Calu3 (cell line): ENCODE results near the gene YBX1. TPM values are rescaled to one million over a fixed set of nuclear protein-coding genes. Genes with fewer than 3 reads are reported as not detected.

Source experiments
- BruUV-seq: library from RNA; stranded (reverse); fragments of 400-500 nt; replicated peaks from 2 replicates; lab custom pipeline; 2021; lab: Mats Ljungman, UMichigan
- CTCF ChIA-PET: fragments of 300-600 bp; sonication (Branson Sonifier 250); formaldehyde crosslinking; loops from one replicate; lab custom pipeline; 2022; ENCODE audit warnings: antibody characterized with exemption; lab: Charles Lee
- DNase-seq: peaks from one replicate; pipeline ENCODE4 v3.0.0; 2022
- H3K27ac Mint-ChIP-seq: one replicate; pipeline ENCODE4 v1.8.0; 2022; ENCODE audit warnings: mixed read lengths; ENCODE audit not compliant: unreplicated experiment
- H3K27me3 Mint-ChIP-seq: one replicate; pipeline ENCODE4 v1.8.0; 2022; ENCODE audit warnings: mixed read lengths; ENCODE audit not compliant: unreplicated experiment
- H3K36me3 Mint-ChIP-seq: one replicate; pipeline ENCODE4 v1.8.0; 2022; ENCODE audit warnings: mild to moderate bottlenecking, moderate library complexity, mixed read lengths; ENCODE audit not compliant: insufficient read depth, unreplicated experiment
- H3K4me1 Mint-ChIP-seq: one replicate; pipeline ENCODE4 v1.8.0; 2022; ENCODE audit warnings: mild to moderate bottlenecking, low read depth, mixed read lengths; ENCODE audit not compliant: unreplicated experiment
- H3K4me3 Mint-ChIP-seq: one replicate; pipeline ENCODE4 v1.8.0; 2022; ENCODE audit warnings: mild to moderate bottlenecking, low read depth, moderate library complexity, mixed read lengths; ENCODE audit not compliant: unreplicated experiment
- H3K9me3 Mint-ChIP-seq: one replicate; pipeline ENCODE4 v1.8.0; 2022; ENCODE audit warnings: low read depth, mixed read lengths; ENCODE audit not compliant: unreplicated experiment
- intact Hi-C: fragments of 100-400 bp; cut with micrococcal nuclease; formaldehyde crosslinking; loops from one replicate; pipeline ENCODE4 v1.10.0; 2022; ENCODE audit not compliant: unreplicated experiment
- total RNA-seq: library from RNA; stranded (reverse); gene quantifications from 2 replicates; pipeline ENCODE4 v1.2.3, GENCODE V29; 2022
- TF ChIP-seq, protein P1 (sequence below): fragments of 200-600 bp; IDR thresholded peaks from one replicate; pipeline ENCODE4 v1.8.0; 2022; ENCODE audit warnings: antibody characterized with exemption; ENCODE audit not compliant: unreplicated experiment

The YBX1 gene
- total RNA-seq, 1 experiment from 2014 or later = 937 TPM

DNA sequence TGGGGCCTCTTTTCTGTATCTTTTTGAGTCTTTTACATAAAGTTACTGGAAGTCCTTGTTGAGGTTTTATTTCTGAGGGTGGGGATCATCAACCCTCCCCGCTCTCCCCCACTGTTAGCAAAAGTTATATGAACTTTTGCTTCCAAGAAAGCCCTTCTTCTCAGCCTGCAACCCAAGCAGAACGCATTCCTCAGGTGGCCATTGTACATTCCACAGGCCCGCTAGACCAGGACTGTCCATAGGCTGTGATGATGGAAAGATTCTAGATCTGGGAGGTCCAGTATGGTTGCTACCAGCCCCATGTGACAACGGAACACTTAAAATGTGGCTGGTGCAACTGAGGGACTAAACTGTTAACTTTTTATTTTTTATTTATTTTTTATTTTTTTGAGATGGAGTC lies 11.8 kb upstream of the YBX1 start:
- H3K36me3 Mint-ChIP-seq = peaks cover 18% of the 10 kb centered on the region

DNA sequence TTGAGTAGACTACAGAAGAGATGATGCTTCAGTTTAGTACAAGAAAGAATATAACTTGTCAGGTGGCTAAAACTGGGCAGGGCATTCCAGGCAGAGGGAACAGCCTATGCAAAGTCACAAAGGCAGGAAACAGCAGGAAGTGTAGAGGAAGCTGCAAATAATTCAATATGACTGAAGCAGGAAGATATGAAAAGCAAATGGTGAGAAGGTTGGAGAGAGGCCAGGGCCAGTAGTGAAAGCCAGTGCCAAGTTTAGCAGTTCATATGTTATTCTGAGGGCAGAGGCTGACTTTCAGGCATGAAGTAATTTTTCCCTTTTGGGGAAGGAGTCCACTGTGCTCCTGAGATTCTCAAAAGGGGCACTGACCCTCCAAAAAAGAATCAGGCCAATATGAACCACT lies 8.0 kb upstream of the YBX1 start:
- Mint-ChIP-seq H3K4me3 (no peak overlapping the region), H3K9me3 (no peaks in the 10 kb centered on the region), H3K27me3 (no peaks in the 10 kb centered on the region), H3K4me1 (no peaks in the 10 kb centered on the region), H3K36me3 (peaks cover 18% of the 10 kb centered on the region), H3K27ac (no peak overlapping the region)
- intact Hi-C loops = no loop called here
- BruUV-seq = no TSS peak
- TF ChIP-seq, protein P1, sequence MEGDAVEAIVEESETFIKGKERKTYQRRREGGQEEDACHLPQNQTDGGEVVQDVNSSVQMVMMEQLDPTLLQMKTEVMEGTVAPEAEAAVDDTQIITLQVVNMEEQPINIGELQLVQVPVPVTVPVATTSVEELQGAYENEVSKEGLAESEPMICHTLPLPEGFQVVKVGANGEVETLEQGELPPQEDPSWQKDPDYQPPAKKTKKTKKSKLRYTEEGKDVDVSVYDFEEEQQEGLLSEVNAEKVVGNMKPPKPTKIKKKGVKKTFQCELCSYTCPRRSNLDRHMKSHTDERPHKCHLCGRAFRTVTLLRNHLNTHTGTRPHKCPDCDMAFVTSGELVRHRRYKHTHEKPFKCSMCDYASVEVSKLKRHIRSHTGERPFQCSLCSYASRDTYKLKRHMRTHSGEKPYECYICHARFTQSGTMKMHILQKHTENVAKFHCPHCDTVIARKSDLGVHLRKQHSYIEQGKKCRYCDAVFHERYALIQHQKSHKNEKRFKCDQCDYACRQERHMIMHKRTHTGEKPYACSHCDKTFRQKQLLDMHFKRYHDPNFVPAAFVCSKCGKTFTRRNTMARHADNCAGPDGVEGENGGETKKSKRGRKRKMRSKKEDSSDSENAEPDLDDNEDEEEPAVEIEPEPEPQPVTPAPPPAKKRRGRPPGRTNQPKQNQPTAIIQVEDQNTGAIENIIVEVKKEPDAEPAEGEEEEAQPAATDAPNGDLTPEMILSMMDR = no peak
- CTCF ChIA-PET = no interaction called here
- DNase-seq = no peak

More for the DNA sequence above, 11.8 kb upstream of the YBX1 start:
- Mint-ChIP-seq H3K27ac (no peak overlapping the region), H3K4me3 (no peak overlapping the region), H3K4me1 (no peaks in the 10 kb centered on the region), H3K27me3 (no peaks in the 10 kb centered on the region), H3K9me3 (no peaks in the 10 kb centered on the region)
- no peak for DNase-seq
- intact Hi-C loops = no loop called here
- no TSS peak for BruUV-seq
- TF ChIP-seq, protein P1 = no peak
- CTCF ChIA-PET = no interaction called here

DNA sequence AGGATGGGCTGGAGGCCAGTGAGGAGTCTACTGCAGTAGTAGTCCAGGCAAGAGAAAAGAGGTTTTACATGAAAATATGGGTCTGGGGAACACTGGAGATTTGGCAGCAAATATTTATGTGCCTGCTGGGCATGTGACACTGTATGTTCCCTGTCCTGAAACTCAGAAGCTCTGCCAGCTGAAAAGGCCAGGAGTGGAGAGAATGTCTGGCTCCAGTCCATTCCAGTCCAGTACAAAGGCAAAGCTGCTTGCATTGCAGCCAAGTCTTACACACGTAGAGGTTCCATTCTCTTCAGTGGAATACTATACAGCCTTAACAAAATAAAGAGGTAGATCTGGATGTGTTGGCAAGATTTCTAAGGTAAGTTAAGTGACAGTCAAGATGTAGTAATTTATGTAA lies 7.5 kb upstream of the YBX1 start:
- Mint-ChIP-seq H3K36me3 (peaks cover 18% of the 10 kb centered on the region), H3K27ac (no peak overlapping the region), H3K27me3 (no peaks in the 10 kb centered on the region), H3K4me1 (no peaks in the 10 kb centered on the region), H3K4me3 (no peak overlapping the region), H3K9me3 (no peaks in the 10 kb centered on the region)
- CTCF ChIA-PET = no interaction called here
- TF ChIP-seq, protein P1 = no peak
- intact Hi-C loops = no loop called here
- BruUV-seq = no TSS peak
- DNase-seq = no peak

DNA sequence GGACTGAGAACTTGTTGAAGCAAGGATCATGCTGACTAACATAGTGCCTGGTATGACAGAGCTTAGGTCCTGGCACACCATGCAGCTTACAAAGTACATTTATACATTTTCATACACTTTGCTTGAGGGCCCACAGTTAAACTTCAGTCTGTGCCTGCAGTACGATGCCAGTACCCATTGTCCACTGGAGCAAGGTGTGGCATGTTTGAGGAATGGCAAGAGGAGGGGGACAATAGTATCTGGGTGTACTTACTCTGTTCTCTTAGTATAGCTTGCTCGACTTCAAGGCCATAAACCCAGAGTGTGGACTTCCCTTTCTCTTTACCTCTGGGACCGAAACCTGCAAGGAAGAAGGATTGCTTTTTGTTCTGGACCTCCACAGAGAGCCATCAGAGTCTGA lies 6.8 kb upstream of the YBX1 start:
- TF ChIP-seq, protein P1 = no peak
- no peak for DNase-seq
- BruUV-seq = no TSS peak
- H3K4me1 Mint-ChIP-seq = peaks cover 7% of the 10 kb centered on the region
- H3K4me3 Mint-ChIP-seq = no peak overlapping the region
- H3K27ac Mint-ChIP-seq = no peak overlapping the region
- no peaks in the 10 kb centered on the region for H3K27me3 Mint-ChIP-seq
- intact Hi-C loops = no loop called here
- CTCF ChIA-PET = no interaction called here
- peaks cover 17% of the 10 kb centered on the region for H3K36me3 Mint-ChIP-seq
- H3K9me3 Mint-ChIP-seq = no peaks in the 10 kb centered on the region
